ENCODE measurements around the gene PTCD3.

Gene PTCD3

GRCh38 chr2:86097114-86097896 is 8.7 kb upstream of the PTCD3 start:
- CTCF ChIA-PET: interaction anchor here (1.3 to 2.7 kb wide), 2 partner anchors 9 kb away, joined by 3 to 15 read pairs; no protein-coding TSS in a partner anchor
- no peak for DNase-seq (ENCODE audit: extremely low spot score)
- no peak for TF ChIP-seq CTCF (IDR thresholded peaks at IDR 0.05; ENCODE audit: control extremely low read depth, extremely low read depth, low read depth, missing control alignments)
- POLR2A ChIA-PET: no interaction called here

GRCh38 chr2:86097913-86098312 is 8.1 kb upstream of the PTCD3 start:
- no peak for TF ChIP-seq CTCF (IDR thresholded peaks at IDR 0.05; ENCODE audit: control extremely low read depth, extremely low read depth, low read depth, missing control alignments)
- no peak for DNase-seq (ENCODE audit: extremely low spot score)
- ChIA-PET POLR2A (no interaction called here), CTCF (interaction anchor here (0.8 to 2.7 kb wide), 6 partner anchors 9 to 460 kb away, joined by 3 to 15 read pairs (median 4); partner anchors contain the start of gene ST3GAL5)

- no peak for DNase-seq (ENCODE audit: extremely low spot score)
- ChIA-PET POLR2A (no interaction called here), CTCF (interaction anchor here (1.0 kb wide), 1 partner anchor 22 kb away, joined by 3 read pairs; no protein-coding TSS in a partner anchor)
- no peak for TF ChIP-seq CTCF (IDR thresholded peaks at IDR 0.05; ENCODE audit: control extremely low read depth, extremely low read depth, low read depth, missing control alignments)
Measured at GRCh38 chr2:86102157-86102556, 3.9 kb upstream of the PTCD3 start.

- CTCF ChIA-PET: interaction anchor here (0.8 to 2.8 kb wide), 4 partner anchors 9 to 278 kb away, joined by 4 to 13 read pairs (median 8); no protein-coding TSS in a partner anchor
- peak; percentile 75 for DNase-seq (ENCODE audit: extremely low spot score)
- no peak for TF ChIP-seq CTCF (IDR thresholded peaks at IDR 0.05; ENCODE audit: control extremely low read depth, extremely low read depth, low read depth, missing control alignments)
- POLR2A ChIA-PET: interaction anchor here (0.6 to 0.9 kb wide), 3 partner anchors 69 to 446 kb away, joined by 3 to 4 read pairs (median 3); no protein-coding TSS in a partner anchor
Measured at GRCh38 chr2:86105252-86105968, 625 bp upstream of the PTCD3 start, which contains the start of gene POLR1A. POLR1A (minus strand) TSS chr2:86105886; CDS start chr2:86105776, 110 bp downstream.

GRCh38 chr2:86107031-86107430 is 996 bp downstream of the PTCD3 start:
- TF ChIP-seq CTCF (IDR thresholded peaks at IDR 0.05; ENCODE audit: control extremely low read depth, extremely low read depth, low read depth, missing control alignments): no peak
- ChIA-PET POLR2A (no interaction called here), CTCF (interaction anchor here (2.3 to 2.8 kb wide), 2 partner anchors 11 to 280 kb away, joined by 10 to 13 read pairs; no protein-coding TSS in a partner anchor)
- DNase-seq (ENCODE audit: extremely low spot score): no peak

- ChIA-PET POLR2A (no interaction called here), CTCF (interaction anchor here (1.1 to 3.4 kb wide), 2 partner anchors 11 to 12 kb away, joined by 3 to 13 read pairs; partner anchors contain the start of genes POLR1A and PTCD3)
- TF ChIP-seq CTCF (IDR thresholded peaks at IDR 0.05; ENCODE audit: control extremely low read depth, extremely low read depth, low read depth, missing control alignments): no peak
- DNase-seq (ENCODE audit: extremely low spot score): no peak
Measured at GRCh38 chr2:86118130-86118529, 12.1 kb downstream of the PTCD3 start.

Data from GM10248 (cell line).